ENCODE data around the gene TDP1. TPM values are rescaled to one million over a fixed set of nuclear protein-coding genes. Genes with fewer than 3 reads are reported as not detected.

Gene TDP1
- total and polyA plus RNA-seq, 7 donors = 1.7 to 13.1 (median 4.4) TPM

DNA sequence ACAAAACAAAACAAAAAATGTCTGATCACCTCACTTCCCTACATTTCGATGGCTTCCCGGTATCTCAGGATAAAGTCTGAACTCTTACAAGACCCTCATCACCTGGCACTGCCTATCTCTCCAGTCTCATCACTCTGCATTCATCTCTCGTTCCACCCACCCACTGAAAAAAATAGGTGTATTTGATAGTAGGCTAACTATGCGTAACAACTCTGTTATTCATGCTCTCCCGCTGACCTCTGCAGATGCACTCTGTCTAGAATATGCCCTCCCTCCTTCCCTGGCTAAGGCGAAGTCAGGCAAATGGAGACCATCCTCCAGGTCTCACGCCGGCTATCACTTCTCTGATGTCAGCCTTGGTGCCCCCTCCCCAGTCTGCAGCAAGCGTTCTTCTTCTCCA lies 46.1 kb upstream of the TDP1 start:
- Histone ChIP-seq H3K27me3 (ENCODE audit: insufficient read depth in 3 of 3, low read length in 2 of 3) (no peaks in the 10 kb centered on the region), H3K4me1 (no peaks in the 10 kb centered on the region), H3K27ac (no peak overlapping the region), H3K36me3 (ENCODE audit: insufficient read depth in 1 of 2, low read depth in 1 of 2) (no peaks in the 10 kb centered on the region), H3K4me3 (no peak overlapping the region), H3K9me3 (no peaks in the 10 kb centered on the region)
- ATAC-seq (no peak), DNase-seq (no peak)
- intact Hi-C loops (cut with DNase I) = no loop called here
- TF ChIP-seq, protein P1, sequence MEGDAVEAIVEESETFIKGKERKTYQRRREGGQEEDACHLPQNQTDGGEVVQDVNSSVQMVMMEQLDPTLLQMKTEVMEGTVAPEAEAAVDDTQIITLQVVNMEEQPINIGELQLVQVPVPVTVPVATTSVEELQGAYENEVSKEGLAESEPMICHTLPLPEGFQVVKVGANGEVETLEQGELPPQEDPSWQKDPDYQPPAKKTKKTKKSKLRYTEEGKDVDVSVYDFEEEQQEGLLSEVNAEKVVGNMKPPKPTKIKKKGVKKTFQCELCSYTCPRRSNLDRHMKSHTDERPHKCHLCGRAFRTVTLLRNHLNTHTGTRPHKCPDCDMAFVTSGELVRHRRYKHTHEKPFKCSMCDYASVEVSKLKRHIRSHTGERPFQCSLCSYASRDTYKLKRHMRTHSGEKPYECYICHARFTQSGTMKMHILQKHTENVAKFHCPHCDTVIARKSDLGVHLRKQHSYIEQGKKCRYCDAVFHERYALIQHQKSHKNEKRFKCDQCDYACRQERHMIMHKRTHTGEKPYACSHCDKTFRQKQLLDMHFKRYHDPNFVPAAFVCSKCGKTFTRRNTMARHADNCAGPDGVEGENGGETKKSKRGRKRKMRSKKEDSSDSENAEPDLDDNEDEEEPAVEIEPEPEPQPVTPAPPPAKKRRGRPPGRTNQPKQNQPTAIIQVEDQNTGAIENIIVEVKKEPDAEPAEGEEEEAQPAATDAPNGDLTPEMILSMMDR (IDR thresholded peaks at IDR 0.05) = no peak
- 90 to 97% (median 93%) methylated on average over 9 of the region's 9 CpGs for WGBS, 3 donors

DNA sequence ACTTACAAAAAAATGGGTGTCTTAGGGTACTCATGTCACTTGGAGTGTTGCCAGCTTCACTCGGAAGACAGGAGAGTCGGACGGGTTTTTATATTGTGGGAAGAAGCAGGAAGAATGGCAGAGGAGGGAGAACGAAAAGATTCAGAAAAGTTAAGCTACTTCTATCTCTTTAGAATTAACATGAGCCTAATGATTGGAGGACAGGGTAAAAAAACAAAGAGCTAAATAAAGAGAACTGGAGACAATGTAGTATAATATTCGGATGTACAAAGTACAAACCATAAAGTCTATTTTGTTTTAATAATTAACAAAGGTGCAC lies 45.1 kb upstream of the TDP1 start:
- TF ChIP-seq, protein P1 (IDR thresholded peaks at IDR 0.05) = no peak
- ATAC-seq = no peak
- no peak overlapping the region for H3K4me3 ChIP-seq
- H3K9me3 ChIP-seq = no peaks in the 10 kb centered on the region
- DNase-seq = no peak
- no peak overlapping the region for H3K27ac ChIP-seq
- no peaks in the 10 kb centered on the region for H3K36me3 ChIP-seq (ENCODE audit: insufficient read depth in 1 of 2, low read depth in 1 of 2)
- peaks cover 4% of the 10 kb centered on the region for H3K4me1 ChIP-seq
- intact Hi-C loops (cut with DNase I) = loop anchor here (10.0 kb wide), 1 partner anchor 486 kb away; no protein-coding TSS in a partner anchor
- whole genome bisulfite sequencing, 3 donors = 52 to 62% (median 59%) methylated on average over 5 of the region's 5 CpGs
- no peaks in the 10 kb centered on the region for H3K27me3 ChIP-seq (ENCODE audit: insufficient read depth in 3 of 3, low read length in 2 of 3)

DNA sequence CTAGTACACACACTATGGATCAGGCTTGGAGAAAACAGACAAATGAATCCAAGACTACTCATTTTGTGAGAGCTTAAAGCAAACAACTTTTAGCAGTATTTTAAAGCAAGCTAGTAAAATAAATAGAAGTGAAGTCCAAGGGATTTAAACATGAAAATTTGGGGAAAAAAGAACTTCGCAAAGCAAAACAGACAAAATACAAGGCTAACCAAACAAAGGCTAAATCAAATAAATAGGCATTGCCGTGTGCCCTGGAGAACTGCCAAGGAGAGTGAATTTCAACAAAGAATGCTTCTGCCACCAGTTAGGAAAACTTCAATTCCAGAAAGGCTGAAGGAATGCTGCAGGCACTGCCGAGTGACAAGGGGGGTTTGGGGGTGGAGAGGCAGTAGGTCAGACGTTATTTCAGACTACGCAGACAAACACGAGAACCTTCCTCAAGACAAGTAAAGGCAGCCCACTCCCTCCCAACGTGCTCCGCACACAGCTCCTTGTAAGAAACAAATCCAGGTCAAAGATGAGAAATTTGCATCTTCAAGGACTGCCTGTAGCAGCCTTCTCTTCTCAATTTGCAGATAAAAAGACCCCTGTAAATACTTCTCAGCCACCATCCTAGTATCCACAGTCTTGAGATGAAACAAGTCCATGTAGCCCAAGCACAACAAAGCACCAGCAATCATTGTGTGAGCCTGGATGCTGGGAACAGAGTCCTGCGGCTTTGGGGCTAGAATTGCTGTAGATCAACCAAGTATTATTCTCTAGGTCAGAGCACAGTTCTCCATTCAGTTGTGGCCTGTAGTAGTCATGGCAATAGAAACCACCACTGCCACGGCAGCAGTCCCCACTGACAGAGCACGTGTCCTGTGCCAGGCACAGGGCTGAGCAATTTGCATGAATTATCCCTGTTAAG lies 44.5 kb upstream of the TDP1 start:
- TF ChIP-seq, protein P1 (IDR thresholded peaks at IDR 0.05) = no peak
- WGBS, 3 donors = 41 to 56% (median 43%) methylated on average over 11 of the region's 11 CpGs
- Histone ChIP-seq H3K4me1 (peaks cover 4% of the 10 kb centered on the region), H3K27me3 (ENCODE audit: insufficient read depth in 3 of 3, low read length in 2 of 3) (no peaks in the 10 kb centered on the region), H3K36me3 (ENCODE audit: insufficient read depth in 1 of 2, low read depth in 1 of 2) (no peaks in the 10 kb centered on the region), H3K27ac (no peak overlapping the region), H3K4me3 (no peak overlapping the region), H3K9me3 (no peaks in the 10 kb centered on the region)
- intact Hi-C loops (cut with DNase I) = loop anchor here (10.0 kb wide), 1 partner anchor 486 kb away; no protein-coding TSS in a partner anchor
- ATAC-seq (no peak), DNase-seq (no peak)

DNA sequence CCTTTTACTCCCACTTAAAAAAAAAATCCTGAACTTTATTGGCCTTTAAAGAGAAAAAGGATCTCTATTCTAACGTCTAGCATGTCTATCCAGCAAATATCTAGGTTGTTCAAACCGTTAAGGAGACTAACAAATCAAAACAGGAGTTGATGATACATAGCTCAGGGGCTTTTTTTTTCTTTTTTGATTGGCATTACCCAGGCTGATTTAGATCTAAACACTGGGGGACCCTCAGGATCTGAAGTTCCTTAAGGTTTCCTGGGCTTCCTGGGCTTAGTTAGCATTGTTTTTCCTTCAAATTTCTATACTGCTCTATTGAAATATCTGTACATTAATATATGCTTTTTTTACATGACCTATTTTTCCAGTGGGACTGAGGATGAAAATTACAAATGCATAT lies 43.5 kb upstream of the TDP1 start:
- Histone ChIP-seq H3K4me1 (peaks cover 4% of the 10 kb centered on the region), H3K4me3 (no peak overlapping the region), H3K9me3 (no peaks in the 10 kb centered on the region), H3K27ac (no peak overlapping the region), H3K36me3 (ENCODE audit: insufficient read depth in 1 of 2, low read depth in 1 of 2) (no peaks in the 10 kb centered on the region), H3K27me3 (ENCODE audit: insufficient read depth in 3 of 3, low read length in 2 of 3) (no peaks in the 10 kb centered on the region)
- WGBS, 3 donors = 50 to 65% (median 62%) methylated on average over 2 of the region's 2 CpGs
- intact Hi-C loops (cut with DNase I) = loop anchor here (10.0 kb wide), 1 partner anchor 487 kb away; no protein-coding TSS in a partner anchor
- no peak for ATAC-seq
- TF ChIP-seq, protein P1 (IDR thresholded peaks at IDR 0.05) = no peak
- DNase-seq = no peak
